NT2/D1 (cell line): Measurements from ENCODE around the gene LRRC45.

ENCODE experiments used
- DNase-seq: peaks from one replicate; pipeline ENCODE4 v3.0.0-alpha.2; 2011; ENCODE audit warnings: low read depth, low spot score
- H3K27me3 ChIP-seq: 2 replicates; pipeline ENCODE4 v1.6.0; 2011; ENCODE audit warnings: mild to moderate bottlenecking; ENCODE audit not compliant: insufficient read length, insufficient read depth
- H3K36me3 ChIP-seq: 2 replicates; pipeline ENCODE4 v1.6.1; 2011; ENCODE audit warnings: mild to moderate bottlenecking, low read length, mixed read lengths; ENCODE audit not compliant: insufficient read depth, insufficient read length
- H3K4me1 ChIP-seq: 2 replicates; pipeline ENCODE4 v1.5.1; 2011; ENCODE audit not compliant: insufficient read depth, insufficient read length
- H3K4me3 ChIP-seq: 2 replicates; pipeline ENCODE4 v1.5.1; 2011; ENCODE audit warnings: low read depth; ENCODE audit not compliant: insufficient read length
- H3K9ac ChIP-seq: 2 replicates; pipeline ENCODE4 v1.6.0; 2011; ENCODE audit warnings: low read depth; ENCODE audit not compliant: insufficient read length
- H3K9me3 ChIP-seq: 2 replicates; pipeline ENCODE4 v1.5.1; 2011; ENCODE audit warnings: mild to moderate bottlenecking, low read length; ENCODE audit not compliant: insufficient read depth
- SUZ12 ChIP-seq: IDR thresholded peaks from 2 replicates; pipeline ENCODE4 v1.6.1; 2011; ENCODE audit not compliant: insufficient read length, insufficient read depth; ENCODE audit errors: extremely low read depth
- YY1 ChIP-seq: IDR thresholded peaks from 2 replicates; pipeline ENCODE4 v1.6.1; 2011; ENCODE audit not compliant: insufficient read length, insufficient read depth
- ZNF274 ChIP-seq: IDR thresholded peaks from 2 replicates; pipeline ENCODE4 v1.6.1; 2011; ENCODE audit warnings: mild to moderate bottlenecking, low read depth, low read length

Gene LRRC45

DNA sequence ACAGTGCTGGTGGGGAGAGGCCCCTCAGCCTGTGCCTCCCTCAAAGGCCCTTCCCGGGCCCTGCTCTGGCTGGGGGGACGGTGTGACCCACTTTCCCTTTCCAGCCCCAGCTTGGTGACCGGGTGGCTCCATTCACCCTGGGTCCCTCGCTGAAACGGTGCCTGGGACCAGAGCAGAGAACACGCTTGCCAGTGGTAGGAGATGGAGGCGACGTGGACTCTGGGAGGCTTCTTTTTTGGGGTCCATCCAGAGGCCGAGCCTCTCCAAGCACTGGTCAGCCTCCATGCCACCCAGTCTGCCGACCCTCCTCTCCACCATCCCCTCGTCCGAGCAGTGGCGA is 8.2 kb upstream of the LRRC45 start:
- no peak for DNase-seq
- peaks cover 33% of the 10 kb centered on the region for H3K4me1 ChIP-seq

DNA sequence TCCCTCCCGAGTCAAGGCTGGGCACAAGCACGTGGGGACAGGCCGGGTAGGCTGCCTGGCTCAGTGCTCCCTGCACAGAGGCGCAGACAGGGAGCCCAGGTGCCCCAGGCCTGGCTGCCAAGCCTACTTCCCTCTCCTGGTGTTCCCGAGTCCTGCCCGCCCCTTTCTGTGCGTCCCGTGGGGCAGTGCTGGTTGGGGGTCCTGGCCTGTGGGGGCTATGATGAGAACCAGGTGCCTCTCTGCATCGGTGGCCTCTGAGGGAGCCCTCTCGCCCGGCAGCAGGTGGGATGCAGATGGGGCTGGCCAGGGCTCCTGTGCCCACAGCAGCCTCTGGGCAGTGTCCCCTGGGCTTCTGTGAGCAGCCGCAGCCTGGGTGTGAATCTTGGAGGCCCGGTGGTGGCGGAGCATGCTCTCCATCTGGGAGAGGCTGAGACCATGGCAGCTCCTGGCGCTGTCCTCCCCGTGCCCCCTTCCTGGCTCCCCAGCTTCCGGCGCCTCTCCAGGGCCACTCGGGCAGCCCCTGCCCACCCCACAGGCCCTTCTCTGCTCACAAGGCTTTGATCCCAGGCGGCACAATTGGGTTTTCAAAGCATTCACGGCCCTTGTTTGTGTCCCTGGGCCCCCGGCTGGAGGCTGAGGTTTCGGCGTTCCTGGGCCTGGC is 7.7 kb upstream of the LRRC45 start:
- no peaks in the 10 kb centered on the region for H3K27me3 ChIP-seq
- peak overlapping the region; percentile 50 for H3K9ac ChIP-seq
- no peak overlapping the region for H3K4me3 ChIP-seq
- peaks cover 56% of the 10 kb centered on the region for H3K36me3 ChIP-seq
- peaks cover 36% of the 10 kb centered on the region for H3K4me1 ChIP-seq
- no peak for TF ChIP-seq ZNF274
- TF ChIP-seq SUZ12: no peak
- no peaks in the 10 kb centered on the region for H3K9me3 ChIP-seq
- DNase-seq: no peak

More for the DNA sequence above, 8.2 kb upstream of the LRRC45 start:
- Histone ChIP-seq H3K4me3 (no peak overlapping the region), H3K9ac (peak overlapping the region; percentile 33), H3K27me3 (no peaks in the 10 kb centered on the region), H3K36me3 (peaks cover 57% of the 10 kb centered on the region), H3K9me3 (no peaks in the 10 kb centered on the region)
- TF ChIP-seq SUZ12 (no peak), ZNF274 (no peak), YY1 (no peak)

DNA sequence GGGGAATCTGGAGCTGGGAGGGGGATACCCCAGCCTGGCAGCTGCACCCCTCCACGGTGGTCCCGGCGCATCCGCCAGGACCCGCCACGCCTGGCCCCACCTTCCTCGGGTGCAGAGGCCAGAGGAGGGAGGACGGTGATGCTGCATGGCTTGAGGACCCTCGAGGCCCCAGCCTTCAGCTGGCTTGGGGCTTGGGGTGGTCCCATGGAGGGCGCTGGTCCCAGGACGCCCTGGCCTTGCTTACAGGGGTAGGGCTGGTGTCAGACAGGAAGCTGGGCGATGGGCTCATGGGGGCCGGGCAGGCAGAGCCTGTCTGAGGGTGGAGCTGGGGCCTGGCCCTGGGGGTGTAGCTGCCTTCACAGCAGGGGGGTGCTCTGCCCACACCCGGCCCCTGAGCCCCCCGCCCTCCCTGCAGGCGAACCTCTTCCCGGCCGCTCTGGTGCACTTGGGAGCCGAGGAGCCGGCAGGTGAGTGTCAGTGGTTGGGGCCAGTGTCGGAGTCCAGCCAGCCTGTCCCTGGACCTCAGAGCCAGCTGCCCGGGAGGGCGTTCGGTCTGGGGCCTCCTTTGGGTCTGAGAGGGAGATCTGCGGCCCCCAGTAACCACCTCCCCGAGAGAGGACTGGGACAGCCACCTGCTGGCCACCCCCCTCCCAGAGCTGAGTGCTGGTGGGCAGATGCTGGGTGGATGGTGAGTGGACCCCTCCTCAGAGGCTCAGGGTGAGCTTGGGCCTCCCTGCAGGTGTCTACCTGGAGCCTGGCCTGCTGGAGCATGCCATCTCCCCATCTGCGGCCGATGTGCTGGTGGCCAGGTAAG is 6.8 kb upstream of the LRRC45 start:
- TF ChIP-seq YY1: no peak
- no peak for TF ChIP-seq ZNF274
- TF ChIP-seq SUZ12: no peak
- H3K36me3 ChIP-seq: peaks cover 58% of the 10 kb centered on the region
- H3K4me1 ChIP-seq: peaks cover 43% of the 10 kb centered on the region
- no peaks in the 10 kb centered on the region for H3K9me3 ChIP-seq
- no peaks in the 10 kb centered on the region for H3K27me3 ChIP-seq
- H3K4me3 ChIP-seq: no peak overlapping the region
- H3K9ac ChIP-seq: no peak overlapping the region
- DNase-seq: no peak

DNA sequence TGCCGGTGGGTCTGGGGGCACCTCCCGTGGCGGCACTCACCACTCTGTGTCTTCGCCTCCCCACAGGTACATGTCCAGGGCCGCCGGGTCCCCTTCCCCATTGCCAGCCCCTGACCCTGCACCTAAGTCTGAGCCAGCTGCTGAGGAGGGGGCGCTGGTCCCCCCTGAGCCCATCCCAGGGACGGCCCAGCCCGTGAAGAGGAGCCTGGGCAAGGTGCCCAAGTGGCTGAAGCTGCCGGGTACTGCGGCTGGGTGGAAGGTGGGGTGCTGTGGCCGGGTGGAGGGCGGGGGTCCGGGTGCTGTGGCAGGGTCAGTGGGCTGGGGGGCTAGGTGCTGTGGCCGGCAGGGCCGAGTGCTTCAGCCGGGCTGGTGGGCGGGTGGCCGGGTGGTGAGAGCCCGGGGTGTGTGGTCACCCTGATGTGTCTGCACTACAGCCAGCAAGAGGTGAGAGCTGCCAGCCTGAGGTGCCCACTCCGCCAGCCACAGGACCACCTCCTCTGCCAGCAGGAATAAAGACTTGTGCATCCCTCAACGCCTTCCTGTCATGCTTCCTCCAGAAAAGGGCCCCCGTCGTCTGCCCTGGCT is 6.1 kb upstream of the LRRC45 start:
- TF ChIP-seq ZNF274 (no peak), YY1 (no peak)
- H3K9ac ChIP-seq: no peak overlapping the region
- H3K36me3 ChIP-seq: peaks cover 52% of the 10 kb centered on the region
- no peaks in the 10 kb centered on the region for H3K9me3 ChIP-seq
- H3K4me3 ChIP-seq: no peak overlapping the region
- H3K4me1 ChIP-seq: peaks cover 38% of the 10 kb centered on the region
- DNase-seq: no peak
- no peaks in the 10 kb centered on the region for H3K27me3 ChIP-seq

DNA sequence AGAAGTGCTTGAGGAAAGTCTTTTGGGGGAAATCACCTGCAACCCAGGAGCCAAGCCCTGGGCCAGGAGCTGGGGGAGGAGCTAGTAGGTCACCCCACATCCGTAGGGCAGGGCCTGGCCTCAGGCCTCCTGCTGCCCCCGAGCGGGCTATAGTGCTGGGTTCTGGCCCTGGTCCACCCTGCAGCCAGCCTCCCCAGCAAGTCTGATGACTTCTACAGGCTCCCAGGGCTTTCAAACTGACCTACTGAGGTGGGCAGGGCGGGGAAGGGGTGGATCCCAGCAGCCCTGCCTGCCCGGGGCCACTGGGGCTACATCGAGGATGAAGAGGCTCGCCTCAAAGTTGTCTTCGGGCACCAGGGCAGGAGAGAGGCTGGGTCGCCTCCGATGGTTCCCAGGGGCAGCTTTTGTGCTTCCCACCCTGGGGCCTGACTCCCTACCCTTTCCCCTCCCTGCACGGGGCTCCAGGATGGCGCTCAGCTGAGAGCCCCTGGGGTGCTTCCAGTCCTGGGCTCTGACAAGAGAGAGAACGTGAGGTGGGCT is 5.4 kb upstream of the LRRC45 start:
- Histone ChIP-seq H3K9ac (no peak overlapping the region), H3K4me3 (no peak overlapping the region), H3K4me1 (peaks cover 35% of the 10 kb centered on the region), H3K27me3 (no peaks in the 10 kb centered on the region), H3K9me3 (no peaks in the 10 kb centered on the region), H3K36me3 (peaks cover 50% of the 10 kb centered on the region)
- DNase-seq: no peak
- TF ChIP-seq ZNF274 (no peak), SUZ12 (no peak), YY1 (no peak)

DNA sequence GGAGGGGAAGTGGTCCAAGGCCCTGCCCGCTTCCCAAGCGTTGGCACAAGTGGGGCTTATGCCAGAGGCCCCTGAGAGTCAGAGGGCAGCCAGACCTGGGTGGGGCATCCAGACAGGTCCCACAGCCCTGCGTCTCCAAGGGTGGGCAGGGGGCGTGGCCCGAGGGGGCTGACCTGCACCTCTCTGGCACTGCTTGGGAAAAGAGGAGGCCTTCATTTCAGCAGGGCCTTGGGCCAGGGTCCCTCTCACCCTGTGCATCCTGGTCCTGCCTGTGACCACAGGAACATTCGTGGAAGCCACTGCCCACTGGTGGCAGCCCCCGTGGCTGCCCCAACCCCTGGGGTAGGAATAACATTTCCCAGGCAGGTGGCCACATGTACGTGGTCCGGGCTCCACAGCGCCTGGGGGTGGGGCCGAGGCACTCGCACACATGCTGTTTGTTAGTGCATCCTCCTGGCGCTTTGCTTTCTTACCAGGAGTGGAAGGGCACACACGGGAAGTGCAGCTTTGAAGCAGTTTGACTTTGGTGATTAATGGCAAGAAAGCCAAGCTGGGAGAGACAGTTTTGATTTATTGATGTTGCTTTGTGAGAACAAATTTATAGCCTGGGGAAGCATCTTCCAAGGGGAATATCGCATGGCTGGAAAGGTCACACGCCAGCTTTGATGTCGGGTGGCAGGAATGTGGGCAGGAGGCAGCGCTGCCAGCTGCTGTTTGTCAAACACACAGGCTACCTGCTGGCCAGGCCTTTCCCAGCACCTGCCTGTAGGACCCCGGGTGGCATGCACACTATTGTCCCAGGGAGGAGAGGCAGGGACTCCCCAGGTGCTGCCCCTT is 4.7 kb upstream of the LRRC45 start:
- H3K27me3 ChIP-seq: no peaks in the 10 kb centered on the region
- no peak for TF ChIP-seq ZNF274
- TF ChIP-seq SUZ12: no peak
- no peak for TF ChIP-seq YY1
- H3K4me1 ChIP-seq: peaks cover 32% of the 10 kb centered on the region
- H3K36me3 ChIP-seq: peaks cover 50% of the 10 kb centered on the region
- DNase-seq: no peak
- H3K4me3 ChIP-seq: no peak overlapping the region
- no peak overlapping the region for H3K9ac ChIP-seq
- no peaks in the 10 kb centered on the region for H3K9me3 ChIP-seq
